GM12891 (cell line): ENCODE results near the gene PIGU.

Source experiments
- POLR2A ChIP-seq: IDR thresholded peaks from 2 replicates; pipeline ENCODE4 v1.6.1; 2011; ENCODE audit warnings: low read depth, low read length, control low read depth
- TAF1 ChIP-seq: IDR thresholded peaks from 2 replicates; pipeline ENCODE4 v1.6.1; 2011; ENCODE audit warnings: low read depth, low read length, control low read depth

GRCh38 chr20:34604980-34605788, 71.7 kb downstream of the PIGU start:
- no peak for TF ChIP-seq POLR2A
- no peak for TF ChIP-seq TAF1
